Frontal cortex (tissue), 4 donors: Measurements from ENCODE around the gene RUNX3. TPM values are rescaled to one million over a fixed set of nuclear protein-coding genes. Genes with fewer than 3 reads are reported as not detected.
"Not testable (repeated sequence)": the region's sequence is repeated elsewhere in the genome, so short reads cannot be mapped to it uniquely, and the experiment has no call there.

Source experiments
- DNase-seq, 2 donors: peaks; one replicate each; pipeline ENCODE4 v3.0.0; 2012; ENCODE audit warnings: low spot score in 2 of 2
- FAIRE-seq: peaks from 2 replicates; lab custom pipeline; 2012; peaks lifted over from hg19 to GRCh38; lab: Jason Lieb, UNC
- total RNA-seq: library from RNA; depleted of rRNA; stranded (reverse); fragments of >200 nt; gene quantifications from one replicate; pipeline ENCODE4 v1.2.3, GENCODE V29; 2014
- donor health status: control.
- donor health status: control.
- donor health status: control.

RUNX3 gene
- not detected for total RNA-seq

GRCh38 chr1:24930260-24931145, at the start of gene RUNX3:
Gene RUNX3 (minus strand): TSS chr1:24930276. CDS start chr1:24929868, 408 bp downstream.
- FAIRE-seq (no peak), DNase-seq (peak; percentile 68 to 76)

GRCh38 chr1:24979232-24979631, 49.2 kb upstream of the RUNX3 start:
- not testable (repeated sequence) for FAIRE-seq, DNase-seq

- DNase-seq, result no peak
- FAIRE-seq, result no peak
Observed at GRCh38 chr1:24978383-24979032, 48.4 kb upstream of the RUNX3 start.

- DNase-seq, result no peak
- FAIRE-seq, result no peak
Observed at GRCh38 chr1:24975391-24975790, 45.3 kb upstream of the RUNX3 start.

- FAIRE-seq, result no peak
- DNase-seq, result no peak
Observed at GRCh38 chr1:24973315-24973714, 43.2 kb upstream of the RUNX3 start.

GRCh38 chr1:24972915-24973242, 42.8 kb upstream of the RUNX3 start:
- DNase-seq (no peak), FAIRE-seq (no peak)

- DNase-seq (no peak), FAIRE-seq (no peak)
Observed at GRCh38 chr1:24972221-24972914, 42.3 kb upstream of the RUNX3 start.

GRCh38 chr1:24970926-24971875, 41.1 kb upstream of the RUNX3 start:
- FAIRE-seq (no peak), DNase-seq (no peak)

GRCh38 chr1:24970399-24970753, 40.3 kb upstream of the RUNX3 start:
- DNase-seq (no peak), FAIRE-seq (no peak)

- FAIRE-seq (no peak), DNase-seq (no peak)
Observed at GRCh38 chr1:24969596-24970398, 39.7 kb upstream of the RUNX3 start.

GRCh38 chr1:24968941-24969585, 39.0 kb upstream of the RUNX3 start:
- DNase-seq (no peak), FAIRE-seq (no peak)

GRCh38 chr1:24967962-24968361, 37.9 kb upstream of the RUNX3 start:
- no peak for FAIRE-seq
- DNase-seq, result no peak

- DNase-seq, result no peak
- no peak for FAIRE-seq
Observed at GRCh38 chr1:24967555-24967954, 37.5 kb upstream of the RUNX3 start.

GRCh38 chr1:24966724-24967346, 36.8 kb upstream of the RUNX3 start:
- DNase-seq, result no peak
- FAIRE-seq, result no peak

- FAIRE-seq, result no peak
Observed at GRCh38 chr1:24966121-24966723, 36.1 kb upstream of the RUNX3 start.

GRCh38 chr1:24965571-24965930, 35.5 kb upstream of the RUNX3 start:
- no peak for DNase-seq
- FAIRE-seq, result no peak

More at GRCh38 chr1:24966121-24966723, 36.1 kb upstream of the RUNX3 start:
- no peak for DNase-seq

GRCh38 chr1:24964811-24965570, 34.9 kb upstream of the RUNX3 start:
- FAIRE-seq (no peak), DNase-seq (no peak)
